Hepatocyte (in vitro differentiated cells): Measurements from ENCODE around the gene FITM1.

Experiments used
- CTCF ChIP-seq: fragments of 200-600 bp; sonication (generic); IDR thresholded peaks from 2 replicates; pipeline ENCODE4 v1.5.1; 2016; ENCODE audit warnings: antibody characterized with exemption, mild to moderate bottlenecking; ENCODE audit not compliant: poor library complexity
- EZH2 ChIP-seq: fragments of 200-600 bp; sonication (generic); IDR thresholded peaks from 2 replicates; pipeline ENCODE4 v1.6.1; 2016; ENCODE audit warnings: antibody characterized with exemption, mild to moderate bottlenecking, borderline replicate concordance
- EZH2phosphoT487 ChIP-seq: fragments of 200-600 bp; sonication (generic); IDR thresholded peaks from one replicate; pipeline ENCODE4 v1.6.1; 2018; ENCODE audit warnings: antibody characterized with exemption, mild to moderate bottlenecking, low read depth, moderate library complexity; ENCODE audit not compliant: unreplicated experiment, severe bottlenecking

- no peak for TF ChIP-seq CTCF
- TF ChIP-seq EZH2phosphoT487: no peak
- no peak for TF ChIP-seq EZH2
These were observed 41.2 kb downstream of the FITM1 start, which contains the start of gene REC8 for GRCh38 chr14:24171422-24172260.
